GM18909 (cell line): ENCODE results near the gene FKBP9.
"Not testable (repeated sequence)": the region's sequence is repeated elsewhere in the genome, so short reads cannot be mapped to it uniquely, and the experiment has no call there.

Experiments used
- ATAC-seq: cut with Tn5 transposase; IDR thresholded peaks from one replicate; pipeline ENCODE4 v1.9.1; 2021; ENCODE audit warnings: mild to moderate bottlenecking; ENCODE audit not compliant: unreplicated experiment, poor library complexity

Gene FKBP9, protein sequence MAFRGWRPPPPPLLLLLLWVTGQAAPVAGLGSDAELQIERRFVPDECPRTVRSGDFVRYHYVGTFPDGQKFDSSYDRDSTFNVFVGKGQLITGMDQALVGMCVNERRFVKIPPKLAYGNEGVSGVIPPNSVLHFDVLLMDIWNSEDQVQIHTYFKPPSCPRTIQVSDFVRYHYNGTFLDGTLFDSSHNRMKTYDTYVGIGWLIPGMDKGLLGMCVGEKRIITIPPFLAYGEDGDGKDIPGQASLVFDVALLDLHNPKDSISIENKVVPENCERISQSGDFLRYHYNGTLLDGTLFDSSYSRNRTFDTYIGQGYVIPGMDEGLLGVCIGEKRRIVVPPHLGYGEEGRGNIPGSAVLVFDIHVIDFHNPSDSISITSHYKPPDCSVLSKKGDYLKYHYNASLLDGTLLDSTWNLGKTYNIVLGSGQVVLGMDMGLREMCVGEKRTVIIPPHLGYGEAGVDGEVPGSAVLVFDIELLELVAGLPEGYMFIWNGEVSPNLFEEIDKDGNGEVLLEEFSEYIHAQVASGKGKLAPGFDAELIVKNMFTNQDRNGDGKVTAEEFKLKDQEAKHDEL

GRCh38 chr7:32957326-32958045 lies at the start of gene FKBP9:
Gene FKBP9 (plus strand): TSS chr7:32957440. CDS start chr7:32957574, 134 bp downstream.
- peak; percentile 94 for ATAC-seq

GRCh38 chr7:32910195-32910594 lies 47.0 kb upstream of the FKBP9 start:
- ATAC-seq, result no peak

DNA sequence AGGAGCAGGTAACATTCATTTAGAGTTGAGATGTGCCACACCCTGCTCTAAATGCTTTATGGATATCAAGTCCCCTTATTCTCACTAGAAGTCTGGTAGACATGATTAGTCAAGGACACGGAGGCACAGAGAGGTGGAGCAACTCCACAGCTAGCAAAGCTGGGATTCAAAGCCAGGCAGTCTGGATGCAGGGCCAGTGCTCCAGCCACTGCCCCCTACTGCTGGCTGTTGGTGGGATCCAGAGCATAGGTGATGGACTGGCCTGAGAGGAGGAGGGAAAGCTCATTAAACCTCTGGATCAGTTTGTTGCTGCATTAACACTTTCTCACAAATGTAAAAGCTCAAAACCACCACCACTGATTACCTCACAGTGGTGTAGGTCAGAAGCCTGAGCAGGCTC lies 43.1 kb upstream of the FKBP9 start:
- no peak for ATAC-seq

GRCh38 chr7:32915041-32915536 lies 42.2 kb upstream of the FKBP9 start:
- ATAC-seq, result no peak

DNA sequence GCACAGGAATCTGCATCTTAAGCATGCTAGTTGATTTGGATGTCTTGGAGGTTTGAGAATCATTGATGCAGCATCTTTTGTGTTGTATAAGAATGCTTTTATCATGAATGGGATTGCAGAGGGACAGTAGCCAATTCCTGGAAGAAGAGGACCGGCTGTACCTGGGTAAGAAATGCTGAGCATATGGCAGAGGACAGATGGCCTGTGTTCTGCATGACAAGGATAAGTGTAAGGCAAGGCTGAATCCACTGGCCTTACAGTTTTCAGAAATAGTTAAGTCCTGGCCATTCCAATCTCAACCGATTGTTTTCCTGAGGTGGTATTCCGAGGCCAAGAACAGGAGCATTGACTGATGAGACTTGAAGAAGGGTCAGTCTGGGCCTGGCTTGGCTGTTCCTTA lies 41.2 kb upstream of the FKBP9 start:
- no peak for ATAC-seq

- not testable (repeated sequence) for ATAC-seq
These were observed 40.2 kb upstream of the FKBP9 start for GRCh38 chr7:32916994-32917393.

GRCh38 chr7:32921896-32922295 lies 35.3 kb upstream of the FKBP9 start:
- ATAC-seq, result no peak

- no peak for ATAC-seq
These were observed 28.4 kb upstream of the FKBP9 start for GRCh38 chr7:32928785-32929298.

DNA sequence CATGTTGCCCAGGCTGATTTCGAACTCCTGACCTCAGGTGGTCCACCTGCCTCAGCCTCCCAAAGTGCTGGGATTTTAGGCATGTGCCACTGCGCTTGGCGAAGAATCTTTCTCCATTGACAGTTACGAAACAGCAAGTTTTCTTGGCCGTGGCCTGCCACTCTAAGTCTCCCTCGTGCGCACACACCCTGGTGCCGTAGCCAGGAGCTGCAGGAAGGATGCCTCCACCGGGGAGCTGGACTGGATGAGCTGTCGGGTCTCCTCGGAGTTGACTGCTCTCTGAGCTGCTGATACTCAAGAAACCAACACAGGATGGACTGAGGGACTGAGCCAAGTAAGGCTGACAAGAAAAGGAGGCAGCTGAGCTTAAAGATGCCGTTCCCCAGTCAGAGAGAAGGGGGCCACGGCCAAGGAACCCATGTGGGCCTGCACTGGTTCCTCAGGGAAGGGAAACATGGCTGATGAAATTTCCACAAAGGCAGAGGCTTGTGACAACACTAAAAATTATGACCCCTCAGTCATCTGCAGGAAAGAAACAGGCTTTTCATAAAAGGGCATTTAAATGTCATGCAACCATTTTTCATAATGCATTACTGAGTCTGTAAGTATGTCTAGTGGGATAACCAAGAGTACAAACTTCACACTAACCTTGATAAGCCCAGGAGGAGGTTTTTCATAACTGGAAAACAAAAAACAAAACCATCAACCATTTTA lies 27.7 kb upstream of the FKBP9 start:
- ATAC-seq, result no peak

DNA sequence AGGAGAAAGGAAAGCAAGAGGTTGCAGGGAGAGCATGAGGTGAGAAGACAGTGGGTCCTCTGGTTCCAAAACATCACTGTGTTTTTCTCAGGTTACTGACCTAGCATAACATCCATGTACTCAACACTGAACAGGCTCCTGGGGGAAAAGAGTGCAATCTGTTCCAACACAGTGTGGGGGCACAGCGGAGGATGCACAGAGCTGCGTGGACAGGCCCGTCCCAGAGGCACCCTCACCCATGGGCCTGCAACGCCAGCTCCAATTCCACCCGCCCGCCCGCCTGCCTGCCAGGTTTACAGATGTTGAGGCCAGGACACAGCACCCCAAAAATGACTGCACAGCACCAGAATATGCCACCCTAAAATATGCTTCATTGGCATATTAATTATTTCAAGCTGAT lies 26.9 kb upstream of the FKBP9 start:
- no peak for ATAC-seq

- ATAC-seq, result no peak
These were observed 21.7 kb upstream of the FKBP9 start for GRCh38 chr7:32935558-32935957.

GRCh38 chr7:32936689-32937088 lies 20.6 kb upstream of the FKBP9 start:
- no peak for ATAC-seq

- no peak for ATAC-seq
These were observed 19.7 kb upstream of the FKBP9 start for GRCh38 chr7:32937344-32938174.

GRCh38 chr7:32941181-32941580 lies 16.1 kb upstream of the FKBP9 start:
- no peak for ATAC-seq

DNA sequence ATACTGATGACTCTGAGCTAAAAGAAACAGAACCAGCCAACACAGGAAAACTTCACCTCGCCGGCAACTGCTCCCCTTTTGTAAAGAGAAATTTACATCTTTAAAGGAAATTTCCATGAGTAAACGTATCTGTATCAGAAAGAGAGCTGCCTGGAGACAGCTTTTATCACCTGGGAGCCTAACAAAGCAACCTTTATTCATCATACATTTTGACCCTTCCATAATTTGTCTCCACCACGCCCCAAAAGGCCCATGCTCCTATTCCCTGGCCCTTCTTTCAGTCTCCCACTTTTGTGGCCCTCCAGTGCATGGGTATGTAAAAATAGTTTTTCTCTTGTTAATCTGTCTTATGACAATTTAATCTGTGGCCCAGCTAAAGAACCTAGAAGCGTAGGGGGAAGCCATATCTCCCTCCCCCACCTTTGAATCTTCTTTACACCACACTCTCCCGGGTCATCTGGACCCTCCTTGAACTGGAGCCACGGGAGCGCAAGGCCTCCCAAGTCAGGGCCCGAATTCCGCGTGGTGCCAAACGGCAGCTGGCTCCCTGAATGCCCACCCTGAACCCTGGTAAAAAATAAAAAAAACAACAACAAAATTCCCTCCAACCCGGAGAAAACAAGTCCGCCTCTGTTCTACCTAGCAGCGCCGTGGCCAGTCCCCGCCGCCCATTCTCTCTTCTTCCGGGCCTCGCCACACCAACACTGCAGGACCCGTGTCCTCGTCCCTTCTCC lies 15.4 kb upstream of the FKBP9 start:
- peak; percentile 31 for ATAC-seq

- peak; percentile 86 for ATAC-seq
These were observed 14.6 kb upstream of the FKBP9 start for GRCh38 chr7:32942415-32943251.

DNA sequence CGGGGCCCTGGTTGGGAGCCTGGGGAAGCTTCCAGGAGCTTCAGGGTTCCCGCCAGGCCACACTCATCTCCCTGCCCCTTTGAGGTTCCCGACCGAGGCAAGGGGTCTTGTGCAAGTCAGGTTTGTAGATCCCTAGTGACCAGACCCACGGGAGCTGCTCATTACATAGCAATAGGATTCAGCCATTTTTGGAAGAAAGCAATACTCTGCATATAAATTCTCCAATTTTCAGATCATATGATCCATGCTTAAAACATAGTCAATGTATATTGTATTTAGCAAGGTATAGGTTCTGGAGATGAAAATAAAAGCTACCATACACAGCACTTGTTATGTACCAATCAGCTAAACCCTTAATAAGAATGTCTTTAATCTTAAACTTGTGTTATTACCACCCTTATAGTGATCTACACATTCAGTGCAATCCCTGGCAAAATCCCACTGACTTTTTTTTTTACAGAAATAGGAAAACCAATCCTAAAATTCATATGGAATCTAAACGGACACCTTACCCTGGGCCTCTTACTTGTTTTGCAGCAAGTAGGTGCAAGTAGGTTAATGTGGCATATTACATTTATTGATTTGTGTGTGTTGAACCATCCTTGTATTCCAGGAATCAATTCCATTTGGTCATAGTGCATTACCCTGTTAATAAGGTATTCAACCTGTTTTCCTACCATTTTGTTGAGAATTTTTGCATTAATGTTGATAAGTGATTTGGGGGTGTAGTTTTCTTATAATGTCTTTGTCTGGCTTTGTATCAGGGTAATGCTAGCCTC lies 13.8 kb upstream of the FKBP9 start:
- peak; percentile 15 for ATAC-seq
